Spleen (tissue), 11 donors: Measurements from ENCODE around the gene UXT. TPM values are rescaled to one million over a fixed set of nuclear protein-coding genes. Genes with fewer than 3 reads are reported as not detected.

Source experiments
- DNase-seq: peaks from one replicate; pipeline ENCODE4 v3.0.0-alpha.2; 2020
- H3K27ac ChIP-seq, 8 donors: fragments of 200-600 bp; sonication (generic) in 7 of 8; 1 replicate in 4 of 8; 2 replicates in 4 of 8; pipeline versions ENCODE4 v1.5.0 to v1.8.0; 2016 to 2021; ENCODE audit warnings: inconsistent platforms in 4 of 8, mild to moderate bottlenecking in 4 of 8, moderate library complexity in 1 of 8
- H3K27me3 ChIP-seq, 7 donors: fragments of 200-600 bp; sonication (generic) in 6 of 7; replicated peaks in 1 of 7; 1 replicate in 4 of 7; 2 replicates in 3 of 7; pipeline versions ENCODE4 v1.5.0 to v1.8.0; 2016 to 2021; ENCODE audit warnings: inconsistent platforms in 3 of 7, mild to moderate bottlenecking in 1 of 7
- H3K36me3 ChIP-seq, 6 donors: fragments of 200-600 bp; sonication (generic) in 5 of 6; 1 replicate in 4 of 6; 2 replicates in 2 of 6; pipeline versions ENCODE4 v1.5.0 to v1.8.0; 2016 to 2021; ENCODE audit warnings: inconsistent platforms in 2 of 6
- H3K4me1 ChIP-seq, 6 donors: fragments of 200-600 bp; sonication (generic) in 5 of 6; 1 replicate in 3 of 6; 2 replicates in 3 of 6; pipeline versions ENCODE4 v1.5.0 to v1.8.0; 2016 to 2021; ENCODE audit warnings: inconsistent platforms in 3 of 6
- H3K4me3 ChIP-seq, 8 donors: fragments of 200-600 bp; sonication (generic) in 7 of 8; 1 replicate in 4 of 8; 2 replicates in 4 of 8; pipeline versions ENCODE4 v1.5.0 to v1.8.0; 2016 to 2021; ENCODE audit warnings: inconsistent platforms in 4 of 8, mild to moderate bottlenecking in 4 of 8, moderate library complexity in 2 of 8
- H3K9me3 ChIP-seq, 8 donors: fragments of 200-600 bp; sonication (generic) in 7 of 8; 1 replicate in 4 of 8; 2 replicates in 4 of 8; pipeline versions ENCODE4 v1.5.0 to v1.8.0; 2016 to 2021; ENCODE audit warnings: inconsistent platforms in 4 of 8
- POLR2A ChIP-seq, 3 donors: fragments of 450-650 bp; IDR thresholded peaks; one replicate each; pipeline ENCODE4 v1.5.1; 2017; ENCODE audit warnings: antibody characterized with exemption in 3 of 3, mild to moderate bottlenecking in 1 of 3
- POLR2AphosphoS5 ChIP-seq, 3 donors: sonication (generic); formaldehyde crosslinking; IDR thresholded peaks; one replicate each; pipeline ENCODE4 v1.5.1; 2017; ENCODE audit warnings: antibody characterized with exemption in 3 of 3
- WGBS, 5 donors: extraction: QIAGEN DNeasy Blood & Tissue Kit in 3 of 5; methylation state at CpG; one replicate each; pipeline versions ENCODE4 v1.1.5 to v1.1.7; 2013 to 2018; 5-methylcytosine and 5-hydroxymethylcytosine counted together
- intact Hi-C: fragments of 100-400 bp; cut with DNase I; formaldehyde crosslinking; loops from one replicate; pipeline ENCODE4 v1.15.0; 2023; ENCODE audit warnings: low total_unique reads
- polyA plus RNA-seq, 3 donors: library from polyadenylated mRNA; stranded (reverse); fragments of 200-250 nt; gene quantifications; one replicate each; pipeline ENCODE4 v1.2.1, GENCODE V29; 2013
- total RNA-seq, 7 donors: library from RNA; depleted of rRNA in 3 of 7; stranded (reverse); fragments of >200 nt in 3 of 7; fragmentation: NEBNext Ultra II Directional in 4 of 7; extraction: Animal tissue kit (Norgen Biotek cat#: 25700) in 4 of 7; gene quantifications; one replicate each; pipeline versions ENCODE4 v1.1.0 to v1.2.1, GENCODE V29; 2016 to 2021
- TF ChIP-seq, protein P1 (sequence below), 11 experiments: fragments of 200-600 bp in 7 of 11; fragments of 450-650 bp in 4 of 11; sonication (generic) in 4 of 11; IDR thresholded peaks in 8 of 11; conservative IDR thresholded peaks in 3 of 11; 1 replicate in 7 of 11; 2 replicates in 4 of 11; pipeline versions ENCODE4 v1.4.0 to v1.8.0; 2016 to 2021; ENCODE audit warnings: antibody characterized with exemption in 11 of 11, inconsistent platforms in 4 of 11, mild to moderate bottlenecking in 1 of 11
- donor health status: healthy with polysubstance abuse.
- donor health status: DM: no; HTN: no; CAD: no; lungs with moderate emphysema.
- donor health status: DM: no; HTN: no; CAD: no.
- donor health status: Bipolar disorder and iron deficiency.
- donor health status: healthy.
- donor health status: DM: no; HTN: no; CAD: no.
- donor health status: DM: yes; HTN: yes; CAD: no.

Gene UXT
- total and polyA plus RNA-seq, 10 donors = 83.0 to 274 (median 124) TPM

- H3K36me3 ChIP-seq = no peaks in the 10 kb centered on the region
- H3K27me3 ChIP-seq = no peaks in the 10 kb centered on the region
- H3K4me1 ChIP-seq = peaks cover 0 to 1% (median under 1%) of the 10 kb centered on the region in 6 donors
- H3K27ac ChIP-seq = no peak overlapping the region
- intact Hi-C loops = no loop called here
- WGBS, 5 donors = 81 to 91% (median 86%) methylated on average over 5 of the region's 5 CpGs
- H3K9me3 ChIP-seq = no peaks in the 10 kb centered on the region
- DNase-seq = no peak
- H3K4me3 ChIP-seq = no peak overlapping the region
- no peak for TF ChIP-seq POLR2A (IDR thresholded peaks at IDR 0.05)
- no peak for TF ChIP-seq POLR2AphosphoS5 (IDR thresholded peaks at IDR 0.05)
- TF ChIP-seq, protein P1, sequence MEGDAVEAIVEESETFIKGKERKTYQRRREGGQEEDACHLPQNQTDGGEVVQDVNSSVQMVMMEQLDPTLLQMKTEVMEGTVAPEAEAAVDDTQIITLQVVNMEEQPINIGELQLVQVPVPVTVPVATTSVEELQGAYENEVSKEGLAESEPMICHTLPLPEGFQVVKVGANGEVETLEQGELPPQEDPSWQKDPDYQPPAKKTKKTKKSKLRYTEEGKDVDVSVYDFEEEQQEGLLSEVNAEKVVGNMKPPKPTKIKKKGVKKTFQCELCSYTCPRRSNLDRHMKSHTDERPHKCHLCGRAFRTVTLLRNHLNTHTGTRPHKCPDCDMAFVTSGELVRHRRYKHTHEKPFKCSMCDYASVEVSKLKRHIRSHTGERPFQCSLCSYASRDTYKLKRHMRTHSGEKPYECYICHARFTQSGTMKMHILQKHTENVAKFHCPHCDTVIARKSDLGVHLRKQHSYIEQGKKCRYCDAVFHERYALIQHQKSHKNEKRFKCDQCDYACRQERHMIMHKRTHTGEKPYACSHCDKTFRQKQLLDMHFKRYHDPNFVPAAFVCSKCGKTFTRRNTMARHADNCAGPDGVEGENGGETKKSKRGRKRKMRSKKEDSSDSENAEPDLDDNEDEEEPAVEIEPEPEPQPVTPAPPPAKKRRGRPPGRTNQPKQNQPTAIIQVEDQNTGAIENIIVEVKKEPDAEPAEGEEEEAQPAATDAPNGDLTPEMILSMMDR (IDR thresholded peaks at IDR 0.05 in 8 of 11, conservative IDR thresholded peaks at IDR 0.05 in 3 of 11) = no peak
These were observed 5.8 kb upstream of the UXT start for GRCh38 chrX:47664737-47665136.

DNA sequence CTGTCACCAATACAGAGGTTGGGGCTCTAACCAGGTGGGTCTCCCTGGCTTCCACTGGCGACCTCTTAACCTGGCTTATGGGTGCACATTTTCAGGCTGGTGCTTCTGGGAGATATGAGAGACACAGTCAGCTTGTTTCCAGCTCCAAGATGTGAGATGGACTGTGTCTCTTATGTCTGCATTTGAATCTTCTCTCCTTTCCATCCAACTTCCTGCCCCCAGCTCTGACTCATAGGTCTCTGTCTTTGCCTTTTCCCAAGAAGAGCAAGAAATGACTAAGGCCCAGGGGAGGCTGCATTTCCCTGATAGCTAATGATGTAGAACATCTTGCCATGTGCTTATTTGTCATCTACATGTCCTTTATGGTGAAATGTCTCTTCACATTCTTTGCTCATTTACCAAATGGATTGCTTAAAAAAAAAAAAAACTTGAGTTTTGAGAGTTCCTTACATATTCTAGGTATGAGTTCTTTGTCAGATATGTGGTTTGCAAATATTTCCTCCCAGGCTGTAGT lies 3.2 kb upstream of the UXT start:
- intact Hi-C loops = no loop called here
- peaks cover 0 to 6% (median 0%) of the 10 kb centered on the region in 6 donors for H3K36me3 ChIP-seq
- WGBS, 5 donors = 58 to 89% (median 77%) methylated on average over 1 of the region's 1 CpG; no CpG with 5 or more reads in 1 of the 5 donors
- H3K9me3 ChIP-seq = no peaks in the 10 kb centered on the region
- TF ChIP-seq POLR2AphosphoS5 (IDR thresholded peaks at IDR 0.05) (no peak), POLR2A (IDR thresholded peaks at IDR 0.05) (no peak)
- TF ChIP-seq, protein P1 (IDR thresholded peaks at IDR 0.05 in 8 of 11, conservative IDR thresholded peaks at IDR 0.05 in 3 of 11) = no peak
- no peaks in the 10 kb centered on the region for H3K27me3 ChIP-seq
- H3K4me1 ChIP-seq = peaks cover 0 to 17% (median 9%) of the 10 kb centered on the region in 6 donors
- H3K4me3 ChIP-seq = no peak overlapping the region
- DNase-seq = no peak
- H3K27ac ChIP-seq = no peak overlapping the region

GRCh38 chrX:47661539-47661938 lies 2.6 kb upstream of the UXT start:
- Histone ChIP-seq H3K36me3 (peaks cover 0 to 12% (median 6%) of the 10 kb centered on the region in 6 donors), H3K27me3 (no peaks in the 10 kb centered on the region), H3K27ac (no peak overlapping the region), H3K4me3 (no peak overlapping the region), H3K9me3 (no peaks in the 10 kb centered on the region), H3K4me1 (peaks cover 0 to 24% (median 12%) of the 10 kb centered on the region in 6 donors)
- WGBS, 5 donors = 83 to 96% (median 93%) methylated on average over 7 of the region's 7 CpGs
- DNase-seq = no peak
- intact Hi-C loops = no loop called here
- TF ChIP-seq POLR2A (IDR thresholded peaks at IDR 0.05) = no peak
- TF ChIP-seq, protein P1 (IDR thresholded peaks at IDR 0.05 in 8 of 11, conservative IDR thresholded peaks at IDR 0.05 in 3 of 11) = no peak
- no peak for TF ChIP-seq POLR2AphosphoS5 (IDR thresholded peaks at IDR 0.05)

DNA sequence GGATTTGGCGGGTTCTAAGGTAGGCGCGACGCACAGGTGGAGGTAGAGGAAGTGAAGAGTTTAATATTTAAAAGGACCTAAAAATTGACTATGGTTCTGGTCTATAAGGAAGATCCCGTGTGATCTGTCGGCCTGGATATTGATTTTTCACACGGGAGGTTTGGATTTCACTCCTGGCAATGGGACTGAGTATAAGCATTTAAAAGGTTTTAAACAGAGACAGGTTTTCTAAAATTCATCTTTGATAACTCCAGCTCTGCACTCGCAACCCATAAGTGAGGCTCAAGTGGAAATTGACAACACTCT lies 394 bp upstream of the UXT start:
- no peaks in the 10 kb centered on the region for H3K27me3 ChIP-seq
- peaks cover 0 to 25% (median 12%) of the 10 kb centered on the region in 6 donors for H3K4me1 ChIP-seq
- peak overlapping the region; percentile 77 to 97 (median 95) for H3K27ac ChIP-seq
- TF ChIP-seq, protein P1 (IDR thresholded peaks at IDR 0.05 in 8 of 11, conservative IDR thresholded peaks at IDR 0.05 in 3 of 11) = no peak
- TF ChIP-seq POLR2A (IDR thresholded peaks at IDR 0.05) (no peak), POLR2AphosphoS5 (IDR thresholded peaks at IDR 0.05) (no peak)
- 26 to 55% (median 31%) methylated on average over 8 of the region's 8 CpGs for WGBS, 5 donors
- intact Hi-C loops = no loop called here
- H3K4me3 ChIP-seq = peak overlapping the region; percentile 2 to 72 (median 54)
- no peaks in the 10 kb centered on the region for H3K9me3 ChIP-seq
- peaks cover 0 to 34% (median 13%) of the 10 kb centered on the region in 6 donors for H3K36me3 ChIP-seq
- DNase-seq = no peak
